GM19035 (cell line): Measurements from ENCODE around the gene RSF1.
"Not testable (repeated sequence)": the region's sequence is repeated elsewhere in the genome, so short reads cannot be mapped to it uniquely, and the experiment has no call there.

Experiments used
- ATAC-seq: cut with Tn5 transposase; IDR thresholded peaks from one replicate; pipeline ENCODE4 v1.9.1; 2021; ENCODE audit not compliant: unreplicated experiment

Gene RSF1

GRCh38 chr11:77820565-77821348 lies at the start of gene RSF1, which contains the start of gene AAMDC:
Gene RSF1 (minus strand): TSS chr11:77820722. CDS start chr11:77820714, 8 bp downstream.
Gene AAMDC (plus strand): TSS chr11:77821144. CDS start chr11:77842497, 21,353 bp downstream.
- ATAC-seq: peak; percentile 84

GRCh38 chr11:77868744-77869143 lies 48.2 kb upstream of the RSF1 start:
- no peak for ATAC-seq

GRCh38 chr11:77866336-77866735 lies 45.8 kb upstream of the RSF1 start:
- no peak for ATAC-seq

- ATAC-seq: no peak
These were observed 45.3 kb upstream of the RSF1 start for GRCh38 chr11:77865805-77866204.

GRCh38 chr11:77861444-77861843 lies 40.9 kb upstream of the RSF1 start:
- not testable (repeated sequence) for ATAC-seq

- ATAC-seq: not testable (repeated sequence)
These were observed 37.5 kb upstream of the RSF1 start for GRCh38 chr11:77857906-77858457.

GRCh38 chr11:77854838-77855237 lies 34.3 kb upstream of the RSF1 start:
- no peak for ATAC-seq

- ATAC-seq: no peak
These were observed 31.0 kb upstream of the RSF1 start for GRCh38 chr11:77851503-77851902.

- not testable (repeated sequence) for ATAC-seq
These were observed 23.2 kb upstream of the RSF1 start for GRCh38 chr11:77843700-77844099.

- ATAC-seq: no peak
These were observed 22.1 kb upstream of the RSF1 start for GRCh38 chr11:77842441-77843121.

GRCh38 chr11:77833302-77833701 lies 12.8 kb upstream of the RSF1 start:
- ATAC-seq: no peak

GRCh38 chr11:77828926-77829325 lies 8.4 kb upstream of the RSF1 start:
- ATAC-seq: no peak

GRCh38 chr11:77823775-77824174 lies 3.3 kb upstream of the RSF1 start:
- ATAC-seq: no peak

- not testable (repeated sequence) for ATAC-seq
These were observed 1.6 kb upstream of the RSF1 start for GRCh38 chr11:77822126-77822525.

GRCh38 chr11:77821349-77821851 lies 878 bp upstream of the RSF1 start:
- no peak for ATAC-seq

- peak; percentile 23 for ATAC-seq
These were observed 479 bp downstream of the RSF1 start for GRCh38 chr11:77819921-77820564.

- peak; percentile 43 for ATAC-seq
These were observed 1.1 kb downstream of the RSF1 start for GRCh38 chr11:77819411-77819920.

GRCh38 chr11:77815459-77815858 lies 5.1 kb downstream of the RSF1 start:
- ATAC-seq: no peak

- ATAC-seq: no peak
These were observed 5.7 kb downstream of the RSF1 start for GRCh38 chr11:77814848-77815247.

- no peak for ATAC-seq
These were observed 7.3 kb downstream of the RSF1 start for GRCh38 chr11:77813256-77813655.

GRCh38 chr11:77806993-77807392 lies 13.5 kb downstream of the RSF1 start:
- no peak for ATAC-seq
